HG03045 (cell line): ENCODE data around the gene LRRC1.
"Not testable (repeated sequence)": the region's sequence is repeated elsewhere in the genome, so short reads cannot be mapped to it uniquely, and the experiment has no call there.

Source experiments
- ATAC-seq: cut with Tn5 transposase; IDR thresholded peaks from one replicate; pipeline ENCODE4 v1.9.1; 2021; ENCODE audit warnings: mild to moderate bottlenecking, moderate library complexity; ENCODE audit not compliant: unreplicated experiment

The LRRC1 gene

DNA sequence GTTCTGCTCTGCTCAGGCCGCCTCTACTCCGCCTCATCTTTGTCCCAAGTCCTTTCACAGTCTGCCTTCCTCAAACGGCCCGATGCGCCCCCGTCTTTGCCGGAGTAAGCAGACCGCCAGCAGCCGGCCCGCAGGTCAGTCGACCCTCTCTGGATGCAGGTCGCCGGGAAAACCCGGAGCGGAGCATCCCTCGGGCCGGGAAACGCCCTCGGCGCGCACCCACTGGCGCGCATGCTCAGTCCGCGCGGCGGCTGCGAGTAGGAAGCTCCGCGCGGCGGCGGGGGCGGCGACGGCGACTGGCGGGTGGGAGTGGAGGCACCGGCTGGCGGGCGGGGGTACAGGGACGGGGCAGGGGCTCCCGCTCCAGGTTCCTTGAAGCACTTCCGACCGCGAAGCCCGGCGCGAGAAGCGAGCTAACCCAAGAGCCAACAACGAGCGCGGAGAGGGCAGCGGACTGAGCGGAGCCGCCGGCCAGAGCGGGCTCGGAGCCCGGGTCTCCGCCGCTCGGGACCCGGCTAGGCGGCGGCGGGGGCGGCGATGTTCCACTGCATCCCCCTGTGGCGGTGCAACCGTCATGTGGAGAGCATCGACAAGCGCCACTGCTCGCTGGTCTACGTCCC is at the start of gene LRRC1:
TSS of gene LRRC1 (plus strand) at position 286 of the 620 bp plus-strand sequence. CDS start at position 538, 252 bp downstream.
- ATAC-seq: peak; percentile 79

DNA sequence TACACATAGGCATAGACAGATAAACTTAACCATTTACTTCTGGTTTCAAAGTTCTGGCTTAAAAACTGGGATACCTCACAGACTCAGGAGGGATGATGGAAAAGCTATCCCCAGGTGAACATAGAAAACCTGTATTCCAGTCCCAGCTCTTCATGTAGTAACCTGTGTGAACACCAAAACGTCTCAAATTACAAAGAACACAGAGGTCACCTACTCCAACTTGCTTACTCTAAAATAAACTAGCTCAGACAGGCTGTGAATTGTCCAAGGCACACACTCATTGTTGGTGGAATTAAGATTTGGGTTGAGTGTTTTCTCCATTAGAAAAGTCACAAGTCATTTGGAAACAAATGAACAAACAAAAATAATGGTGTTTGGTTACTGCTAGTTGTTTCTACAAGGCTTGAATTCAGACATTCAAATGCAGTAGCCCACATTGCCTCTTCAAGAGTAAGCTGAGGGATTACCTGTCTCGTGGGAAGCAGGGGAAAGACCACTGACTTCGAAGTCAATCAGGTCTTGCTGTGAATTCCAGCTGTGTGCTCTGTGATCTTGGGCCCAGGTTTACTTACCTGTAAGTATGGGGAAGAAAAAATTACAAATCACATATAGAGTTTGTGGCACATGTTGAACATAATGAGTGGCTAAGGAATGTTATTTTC is 48.2 kb upstream of the LRRC1 start:
- no peak for ATAC-seq

DNA sequence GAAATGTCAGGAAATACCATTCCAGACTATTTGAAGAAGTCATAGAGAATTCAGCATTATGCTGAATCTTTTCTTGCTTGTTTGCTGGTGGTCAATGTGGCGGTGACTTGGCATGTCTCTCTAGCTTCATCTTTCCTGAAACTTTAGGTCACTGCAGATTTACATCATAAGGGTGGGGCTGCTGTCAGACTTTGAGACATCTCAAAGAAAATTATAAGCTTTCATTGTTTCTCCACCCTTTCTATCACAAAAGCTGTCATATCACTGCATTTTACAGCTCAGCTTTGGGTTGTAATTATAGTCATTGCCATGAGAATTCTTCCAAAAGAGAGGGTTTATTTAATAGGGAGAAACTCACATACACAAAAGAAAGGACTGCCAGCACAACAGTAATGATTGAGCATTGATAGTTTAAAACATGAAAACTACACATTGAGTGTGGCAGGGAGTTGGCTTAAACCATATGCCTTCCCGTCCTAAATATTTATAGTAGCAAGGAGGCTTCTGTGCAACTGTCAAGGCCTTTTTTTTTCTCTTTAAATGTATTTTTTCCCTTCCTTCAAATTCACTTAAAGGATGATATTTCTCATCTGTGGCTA is 44.7 kb upstream of the LRRC1 start:
- ATAC-seq: no peak

DNA sequence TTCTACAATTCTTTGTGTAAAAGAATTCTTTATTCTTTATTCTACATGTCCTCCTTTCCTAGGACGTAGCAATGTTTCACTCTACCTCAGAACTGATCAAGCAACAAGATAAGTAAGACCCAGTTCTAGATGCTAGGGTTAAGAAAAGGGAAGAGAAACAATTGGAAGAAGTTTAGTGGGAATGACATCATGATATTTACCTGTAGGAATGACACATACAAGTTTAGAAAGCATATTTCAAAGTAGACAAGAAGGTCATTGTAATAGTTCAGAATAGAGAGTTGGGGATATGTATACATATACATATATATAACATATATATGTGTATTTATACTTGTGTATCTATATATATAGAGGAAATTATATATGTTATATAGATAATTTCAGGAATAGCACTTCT is 43.4 kb upstream of the LRRC1 start:
- ATAC-seq: no peak

DNA sequence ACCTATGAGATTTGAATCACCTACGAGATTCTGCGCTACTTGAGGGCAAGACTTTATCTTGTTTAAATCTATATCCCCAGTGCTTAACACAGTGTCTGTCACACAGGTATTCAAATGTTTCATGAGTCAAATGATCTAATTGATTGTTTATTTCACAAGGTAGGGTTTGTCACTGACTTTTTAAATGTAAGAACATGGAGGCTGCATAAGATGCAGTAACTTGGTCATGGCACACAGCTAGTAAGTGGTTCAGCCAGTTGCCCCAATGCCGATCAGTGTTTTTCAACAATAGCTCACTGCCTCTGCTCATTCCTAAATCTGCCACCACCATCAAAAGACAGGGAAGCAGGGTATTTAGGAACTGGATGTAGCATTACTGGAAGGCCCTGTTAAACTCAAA is 42.4 kb upstream of the LRRC1 start:
- ATAC-seq: no peak

DNA sequence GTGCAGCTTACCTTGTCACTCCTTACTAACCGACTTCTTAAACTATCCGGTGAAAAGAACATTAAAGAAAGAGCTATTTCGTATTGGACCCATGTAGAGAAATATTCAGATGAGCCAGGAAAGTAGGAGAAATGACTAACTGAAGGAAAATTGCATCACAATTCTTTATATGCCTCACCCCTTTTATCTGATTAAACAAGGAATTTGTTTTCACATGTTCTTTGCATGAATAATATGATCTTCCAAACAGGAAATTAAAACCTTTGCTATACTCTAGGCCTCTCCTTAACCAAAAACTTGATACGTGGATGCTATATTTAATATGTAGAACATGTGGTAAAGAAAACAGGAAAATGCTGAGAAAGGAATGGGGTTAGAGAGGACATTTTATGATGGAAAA is 41.9 kb upstream of the LRRC1 start:
- ATAC-seq: no peak

DNA sequence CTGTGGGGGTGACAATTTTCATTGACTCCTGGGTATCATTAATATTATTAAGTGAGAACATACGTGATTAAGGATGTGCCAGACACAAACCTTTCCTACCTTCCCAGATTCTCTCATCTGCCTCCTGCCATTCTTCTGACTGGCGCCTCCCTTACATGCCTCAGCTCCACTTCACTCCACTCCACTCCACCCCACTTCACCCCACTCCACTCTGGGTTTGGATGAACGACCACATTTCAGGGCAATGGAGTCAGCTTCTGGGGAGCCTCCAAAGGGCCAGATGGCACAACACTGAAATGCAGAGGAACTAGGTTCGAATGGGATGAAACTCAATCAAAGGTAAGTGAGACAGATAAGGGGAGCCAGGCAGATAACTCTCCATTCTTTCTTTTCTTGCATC is 40.5 kb upstream of the LRRC1 start:
- ATAC-seq: no peak

- ATAC-seq: no peak
Observed at GRCh38 chr6:53756396-53756795, 38.4 kb upstream of the LRRC1 start.

DNA sequence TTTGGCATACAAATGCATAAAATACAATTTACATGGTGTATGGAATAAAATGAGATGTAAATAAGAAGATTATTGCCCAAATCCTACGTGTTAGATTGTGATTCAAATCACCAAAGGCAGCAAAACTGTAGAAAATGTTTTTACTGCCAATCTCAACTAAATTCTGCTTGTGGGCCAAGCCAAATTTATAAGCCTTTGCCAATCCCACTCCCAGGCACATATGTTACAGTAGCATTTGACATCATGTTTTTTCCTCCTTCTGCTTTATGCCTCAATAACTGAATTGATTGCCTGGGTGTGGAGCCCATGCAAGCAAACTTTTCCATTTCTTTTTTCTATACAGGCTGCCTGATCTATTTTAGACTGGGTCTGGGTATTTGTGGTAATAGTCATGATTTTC is 36.3 kb upstream of the LRRC1 start:
- no peak for ATAC-seq

DNA sequence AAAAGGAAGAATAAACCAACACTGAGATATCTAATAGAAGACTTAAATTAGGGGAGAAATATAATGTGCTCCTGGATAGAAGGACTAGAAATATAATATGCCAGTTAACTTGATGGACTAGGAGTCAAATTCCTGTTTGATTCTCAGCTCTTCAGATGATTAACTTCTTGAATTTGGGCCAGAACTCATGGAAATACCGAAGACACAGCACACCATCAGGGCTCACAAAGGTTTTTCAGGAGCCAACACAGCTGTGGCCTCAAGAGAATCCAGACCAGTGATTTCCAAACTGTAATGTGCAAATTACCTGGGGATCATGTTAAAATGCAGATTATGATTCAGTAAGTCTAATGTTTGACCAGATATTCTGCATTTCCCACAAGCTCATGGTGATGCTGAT is 33.8 kb upstream of the LRRC1 start:
- no peak for ATAC-seq

DNA sequence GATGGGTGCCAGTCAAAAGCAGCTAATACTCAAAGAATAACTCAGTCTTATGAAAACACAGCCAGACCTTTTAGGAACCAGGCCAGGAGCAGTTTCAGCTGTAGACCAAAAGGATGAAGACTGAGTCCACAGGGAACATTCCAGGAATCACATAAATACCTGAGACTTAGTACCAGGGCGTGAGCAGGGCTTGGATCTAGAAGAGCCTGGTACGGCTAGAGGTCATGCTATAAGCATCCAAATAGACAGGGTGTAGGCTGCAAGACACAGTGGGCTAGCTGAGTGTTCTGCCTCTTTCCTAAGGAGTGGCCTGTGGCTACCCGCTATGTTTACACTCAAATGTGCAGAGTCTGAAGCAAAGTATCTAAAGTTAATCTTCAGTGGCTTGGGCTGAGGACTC is 29.5 kb upstream of the LRRC1 start:
- ATAC-seq: no peak

DNA sequence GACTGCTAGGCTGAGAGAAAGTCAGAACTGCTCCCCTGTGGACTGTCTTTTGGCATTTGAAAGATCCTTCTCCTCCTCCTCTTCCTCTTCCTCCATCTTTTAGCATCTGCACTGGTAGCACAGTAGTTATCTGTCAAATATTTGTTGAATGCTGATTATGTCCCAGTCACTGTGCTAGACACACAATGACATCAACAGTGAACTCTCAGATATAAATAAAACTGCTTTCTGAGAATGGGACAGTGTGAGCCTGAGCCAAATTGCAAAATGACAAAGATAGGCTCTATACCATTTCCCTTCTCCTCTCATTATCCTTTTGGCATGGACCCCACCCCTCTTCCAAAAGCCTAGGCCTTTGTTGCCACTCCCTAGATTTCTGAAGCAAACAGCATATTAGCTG is 27.9 kb upstream of the LRRC1 start:
- no peak for ATAC-seq

DNA sequence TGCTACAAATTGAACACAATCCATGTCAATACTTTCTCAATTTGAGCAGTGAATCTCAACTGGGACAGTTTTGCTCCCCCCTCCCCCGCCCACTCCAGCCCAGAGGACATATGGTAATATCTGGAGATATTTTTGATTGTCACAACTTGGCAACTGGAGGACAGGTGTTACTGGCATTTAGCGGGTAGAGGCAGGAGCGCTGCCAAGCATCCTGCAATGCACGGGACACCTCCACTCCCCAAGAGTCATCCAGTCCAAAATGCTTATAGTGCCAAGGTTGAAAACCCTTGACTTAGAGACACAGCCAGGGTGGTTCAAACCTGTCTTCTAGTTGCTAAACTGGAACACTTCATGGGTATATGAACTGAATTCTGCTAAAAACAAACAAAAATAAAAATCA is 26.9 kb upstream of the LRRC1 start:
- no peak for ATAC-seq

- ATAC-seq: no peak
Observed at GRCh38 chr6:53768636-53769035, 26.2 kb upstream of the LRRC1 start.

DNA sequence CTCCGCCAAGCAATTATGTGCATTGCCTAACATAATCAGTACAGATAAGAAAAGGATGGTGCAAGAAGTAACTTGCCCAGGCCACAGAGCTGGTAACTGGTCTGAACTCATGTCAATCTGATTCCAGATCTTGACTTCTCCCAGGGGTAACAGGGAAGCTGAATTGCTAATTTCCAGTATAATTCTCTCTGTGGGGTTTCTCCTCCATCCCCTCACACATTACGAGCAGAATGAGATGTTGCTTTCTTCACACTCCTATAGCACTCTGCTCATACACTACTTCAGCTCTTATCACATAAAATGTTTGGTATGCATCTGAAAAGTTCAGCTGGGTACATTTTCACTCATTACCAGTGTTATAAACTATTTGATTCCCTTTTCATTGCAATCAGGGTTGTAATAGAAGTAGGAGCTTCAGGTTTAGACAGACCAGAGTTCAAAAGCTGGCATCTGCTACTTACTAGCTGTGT is 24.0 kb upstream of the LRRC1 start:
- no peak for ATAC-seq

DNA sequence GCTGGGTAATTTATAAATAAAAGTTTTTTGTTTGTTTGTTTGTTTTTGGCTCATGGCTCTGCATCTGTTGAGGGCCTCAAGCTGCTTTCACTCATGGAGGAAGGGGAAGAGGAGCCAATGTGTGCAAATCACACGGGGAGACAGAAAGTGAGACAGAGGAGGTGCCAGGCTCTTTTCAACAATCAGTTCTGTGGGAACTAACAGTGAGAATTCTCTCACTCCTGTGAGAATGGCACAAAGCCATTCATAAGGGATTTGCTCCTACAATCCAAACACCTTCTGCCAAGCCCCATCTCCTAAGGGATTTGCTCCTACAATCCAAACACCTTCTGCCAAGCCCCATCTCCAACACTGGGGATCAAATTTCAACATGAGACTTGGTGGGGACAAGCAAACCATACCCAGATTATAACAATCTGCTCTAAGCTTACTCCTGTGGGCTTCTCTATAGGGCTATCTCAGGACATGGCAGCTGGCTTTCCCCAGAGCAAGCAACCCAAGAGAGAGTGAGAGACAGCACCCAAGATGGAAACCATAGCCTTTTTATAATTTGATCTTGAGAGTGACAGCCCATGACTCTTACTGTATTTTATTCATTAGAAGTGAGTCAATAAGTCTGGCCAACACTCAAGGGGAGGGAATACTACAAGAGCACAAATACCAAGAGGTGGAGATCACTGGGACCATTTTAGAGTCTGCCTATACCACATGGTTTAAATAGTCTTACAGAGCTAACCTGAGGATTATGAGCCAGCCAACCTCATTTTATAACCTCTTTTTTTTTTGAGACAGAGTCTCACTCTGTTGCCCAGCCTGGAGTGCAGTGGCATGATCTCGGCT is 22.8 kb upstream of the LRRC1 start:
- ATAC-seq: no peak

GRCh38 chr6:53773044-53773696 is 21.6 kb upstream of the LRRC1 start:
- ATAC-seq: no peak

DNA sequence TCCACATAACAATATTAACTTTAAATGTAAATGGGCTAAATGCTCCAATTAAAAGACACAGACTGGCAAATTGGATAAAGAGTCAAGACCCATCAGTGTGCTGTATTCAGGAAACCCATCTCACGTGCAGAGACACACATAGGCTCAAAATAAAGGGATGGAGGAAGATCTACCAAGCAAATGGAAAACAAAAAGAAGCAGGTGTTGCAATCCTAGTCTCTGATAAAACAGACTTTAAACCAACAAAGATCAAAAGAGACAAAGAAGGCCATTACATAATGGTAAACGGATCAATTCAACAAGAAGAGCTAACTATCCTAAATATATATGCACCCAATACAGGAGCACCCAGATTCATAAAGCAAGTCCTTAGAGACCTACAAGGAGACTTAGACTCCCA is 18.7 kb upstream of the LRRC1 start:
- not testable (repeated sequence) for ATAC-seq

- not testable (repeated sequence) for ATAC-seq
Observed at GRCh38 chr6:53784991-53785390, 9.8 kb upstream of the LRRC1 start.

GRCh38 chr6:53786832-53787231 is 8.0 kb upstream of the LRRC1 start:
- ATAC-seq: no peak

- ATAC-seq: no peak
Observed at GRCh38 chr6:53790886-53791285, 3.9 kb upstream of the LRRC1 start.
